Spleen (tissue), 11 donors: Measurements from ENCODE around the gene PTPRG. TPM values are rescaled to one million over a fixed set of nuclear protein-coding genes. Genes with fewer than 3 reads are reported as not detected.

ENCODE experiments used
- DNase-seq: peaks from one replicate; pipeline ENCODE4 v3.0.0-alpha.2; 2020
- H3K27ac ChIP-seq, 8 donors: fragments of 200-600 bp; sonication (generic) in 7 of 8; 1 replicate in 4 of 8; 2 replicates in 4 of 8; pipeline versions ENCODE4 v1.5.0 to v1.8.0; 2016 to 2021; ENCODE audit warnings: inconsistent platforms in 4 of 8, mild to moderate bottlenecking in 4 of 8, moderate library complexity in 1 of 8
- H3K27me3 ChIP-seq, 7 donors: fragments of 200-600 bp; sonication (generic) in 6 of 7; replicated peaks in 1 of 7; 1 replicate in 4 of 7; 2 replicates in 3 of 7; pipeline versions ENCODE4 v1.5.0 to v1.8.0; 2016 to 2021; ENCODE audit warnings: inconsistent platforms in 3 of 7, mild to moderate bottlenecking in 1 of 7
- H3K36me3 ChIP-seq, 6 donors: fragments of 200-600 bp; sonication (generic) in 5 of 6; 1 replicate in 4 of 6; 2 replicates in 2 of 6; pipeline versions ENCODE4 v1.5.0 to v1.8.0; 2016 to 2021; ENCODE audit warnings: inconsistent platforms in 2 of 6
- H3K4me1 ChIP-seq, 6 donors: fragments of 200-600 bp; sonication (generic) in 5 of 6; 1 replicate in 3 of 6; 2 replicates in 3 of 6; pipeline versions ENCODE4 v1.5.0 to v1.8.0; 2016 to 2021; ENCODE audit warnings: inconsistent platforms in 3 of 6
- H3K4me3 ChIP-seq, 8 donors: fragments of 200-600 bp; sonication (generic) in 7 of 8; 1 replicate in 4 of 8; 2 replicates in 4 of 8; pipeline versions ENCODE4 v1.5.0 to v1.8.0; 2016 to 2021; ENCODE audit warnings: inconsistent platforms in 4 of 8, mild to moderate bottlenecking in 4 of 8, moderate library complexity in 2 of 8
- H3K9me3 ChIP-seq, 8 donors: fragments of 200-600 bp; sonication (generic) in 7 of 8; 1 replicate in 4 of 8; 2 replicates in 4 of 8; pipeline versions ENCODE4 v1.5.0 to v1.8.0; 2016 to 2021; ENCODE audit warnings: inconsistent platforms in 4 of 8
- POLR2A ChIP-seq, 3 donors: fragments of 450-650 bp; IDR thresholded peaks; one replicate each; pipeline ENCODE4 v1.5.1; 2017; ENCODE audit warnings: antibody characterized with exemption in 3 of 3, mild to moderate bottlenecking in 1 of 3
- POLR2AphosphoS5 ChIP-seq, 3 donors: sonication (generic); formaldehyde crosslinking; IDR thresholded peaks; one replicate each; pipeline ENCODE4 v1.5.1; 2017; ENCODE audit warnings: antibody characterized with exemption in 3 of 3
- WGBS, 5 donors: extraction: QIAGEN DNeasy Blood & Tissue Kit in 3 of 5; methylation state at CpG; one replicate each; pipeline versions ENCODE4 v1.1.5 to v1.1.7; 2013 to 2018; 5-methylcytosine and 5-hydroxymethylcytosine counted together
- intact Hi-C: fragments of 100-400 bp; cut with DNase I; formaldehyde crosslinking; loops from one replicate; pipeline ENCODE4 v1.15.0; 2023; ENCODE audit warnings: low total_unique reads
- polyA plus RNA-seq, 3 donors: library from polyadenylated mRNA; stranded (reverse); fragments of 200-250 nt; gene quantifications; one replicate each; pipeline ENCODE4 v1.2.1, GENCODE V29; 2013
- total RNA-seq, 7 donors: library from RNA; depleted of rRNA in 3 of 7; stranded (reverse); fragments of >200 nt in 3 of 7; fragmentation: NEBNext Ultra II Directional in 4 of 7; extraction: Animal tissue kit (Norgen Biotek cat#: 25700) in 4 of 7; gene quantifications; one replicate each; pipeline versions ENCODE4 v1.1.0 to v1.2.1, GENCODE V29; 2016 to 2021
- TF ChIP-seq, protein P1 (sequence below), 11 experiments: fragments of 200-600 bp in 7 of 11; fragments of 450-650 bp in 4 of 11; sonication (generic) in 4 of 11; IDR thresholded peaks in 8 of 11; conservative IDR thresholded peaks in 3 of 11; 1 replicate in 7 of 11; 2 replicates in 4 of 11; pipeline versions ENCODE4 v1.4.0 to v1.8.0; 2016 to 2021; ENCODE audit warnings: antibody characterized with exemption in 11 of 11, inconsistent platforms in 4 of 11, mild to moderate bottlenecking in 1 of 11
- donor health status: healthy with polysubstance abuse.
- donor health status: DM: no; HTN: no; CAD: no; lungs with moderate emphysema.
- donor health status: DM: no; HTN: no; CAD: no.
- donor health status: Bipolar disorder and iron deficiency.
- donor health status: healthy.
- donor health status: DM: no; HTN: no; CAD: no.
- donor health status: DM: yes; HTN: yes; CAD: no.

Gene PTPRG
- total and polyA plus RNA-seq, 10 donors, result 0.89 to 77.0 (median 34.5) TPM

DNA sequence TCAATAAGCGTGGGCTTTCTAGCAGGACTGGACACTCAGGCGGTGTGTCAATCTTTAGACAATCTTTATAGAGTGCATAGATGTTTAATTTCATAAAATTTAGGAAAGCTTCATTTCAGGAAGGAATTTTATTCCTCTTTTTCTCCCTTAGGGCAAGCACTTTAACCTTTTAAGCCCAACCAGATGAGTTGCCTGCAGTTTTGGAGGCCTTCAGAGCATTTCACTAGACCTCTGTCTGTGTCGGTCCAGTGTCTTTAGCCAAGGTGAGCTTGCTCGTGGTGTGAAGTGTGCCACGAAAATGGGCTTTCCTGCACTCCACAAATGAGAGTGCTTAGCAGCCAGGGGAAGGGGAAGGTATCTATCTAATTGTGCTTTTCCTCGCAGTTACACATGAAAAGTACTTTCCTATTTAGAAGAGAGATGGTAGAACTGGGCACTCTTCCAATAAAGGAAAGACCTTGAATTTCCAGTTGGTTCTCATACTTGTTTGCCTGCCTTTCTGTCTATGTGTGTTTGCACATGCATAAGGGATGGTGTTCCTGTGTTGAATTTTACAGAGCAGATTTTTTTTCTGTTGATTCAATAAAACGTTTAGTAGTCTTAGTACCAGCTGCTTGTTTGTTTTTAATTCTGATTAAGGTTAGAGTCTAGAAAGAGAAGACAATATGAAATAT, 758.3 kb downstream of the PTPRG start:
- TF ChIP-seq POLR2AphosphoS5 (IDR thresholded peaks at IDR 0.05) (no peak), POLR2A (IDR thresholded peaks at IDR 0.05) (no peak)
- TF ChIP-seq, protein P1, sequence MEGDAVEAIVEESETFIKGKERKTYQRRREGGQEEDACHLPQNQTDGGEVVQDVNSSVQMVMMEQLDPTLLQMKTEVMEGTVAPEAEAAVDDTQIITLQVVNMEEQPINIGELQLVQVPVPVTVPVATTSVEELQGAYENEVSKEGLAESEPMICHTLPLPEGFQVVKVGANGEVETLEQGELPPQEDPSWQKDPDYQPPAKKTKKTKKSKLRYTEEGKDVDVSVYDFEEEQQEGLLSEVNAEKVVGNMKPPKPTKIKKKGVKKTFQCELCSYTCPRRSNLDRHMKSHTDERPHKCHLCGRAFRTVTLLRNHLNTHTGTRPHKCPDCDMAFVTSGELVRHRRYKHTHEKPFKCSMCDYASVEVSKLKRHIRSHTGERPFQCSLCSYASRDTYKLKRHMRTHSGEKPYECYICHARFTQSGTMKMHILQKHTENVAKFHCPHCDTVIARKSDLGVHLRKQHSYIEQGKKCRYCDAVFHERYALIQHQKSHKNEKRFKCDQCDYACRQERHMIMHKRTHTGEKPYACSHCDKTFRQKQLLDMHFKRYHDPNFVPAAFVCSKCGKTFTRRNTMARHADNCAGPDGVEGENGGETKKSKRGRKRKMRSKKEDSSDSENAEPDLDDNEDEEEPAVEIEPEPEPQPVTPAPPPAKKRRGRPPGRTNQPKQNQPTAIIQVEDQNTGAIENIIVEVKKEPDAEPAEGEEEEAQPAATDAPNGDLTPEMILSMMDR (IDR thresholded peaks at IDR 0.05 in 8 of 11, conservative IDR thresholded peaks at IDR 0.05 in 3 of 11), result no peak
- DNase-seq, result no peak
- Histone ChIP-seq H3K4me1 (peaks cover 0 to 15% (median 0%) of the 10 kb centered on the region in 6 donors), H3K27ac (peak overlapping the region in 2 of 8 donors; percentile 63 to 67), H3K4me3 (peak overlapping the region in 7 of 8 donors; percentile 38 to 67 (median 48)), H3K36me3 (peaks cover 0 to 8% (median 0%) of the 10 kb centered on the region in 6 donors), H3K9me3 (peaks cover 0 to 11% (median 2%) of the 10 kb centered on the region in 8 donors), H3K27me3 (peaks cover 0 to 16% (median 0%) of the 10 kb centered on the region in 7 donors)
- 62 to 73% (median 67%) methylated on average over 7 of the region's 7 CpGs for WGBS, 5 donors
- intact Hi-C loops, result no loop called here

DNA sequence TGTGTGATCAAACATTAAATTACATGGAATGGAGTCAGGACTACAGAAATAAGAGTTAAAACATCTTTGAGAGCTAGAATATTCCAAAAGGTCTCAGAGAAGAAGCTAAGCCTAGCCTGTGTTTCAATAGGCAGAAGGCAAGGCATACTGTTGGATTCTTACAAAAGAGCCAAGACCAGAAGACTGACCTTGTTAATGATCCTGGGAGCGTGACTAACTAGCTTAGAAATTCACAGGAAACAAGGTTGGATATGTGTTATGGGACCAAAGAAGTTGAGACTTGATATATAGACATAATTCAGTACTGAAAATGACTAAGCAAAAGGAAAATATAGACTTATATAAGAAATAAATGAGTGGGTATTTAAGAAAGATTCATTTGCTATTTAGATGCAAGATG, 761.9 kb downstream of the PTPRG start:
- Histone ChIP-seq H3K4me1 (peaks cover 0 to 14% (median 0%) of the 10 kb centered on the region in 6 donors), H3K27ac (no peak overlapping the region), H3K9me3 (peaks cover 0 to 11% (median 2%) of the 10 kb centered on the region in 8 donors), H3K27me3 (peaks cover 0 to 8% (median 0%) of the 10 kb centered on the region in 7 donors), H3K4me3 (no peak overlapping the region), H3K36me3 (peaks cover 0 to 8% (median 0%) of the 10 kb centered on the region in 6 donors)
- WGBS, 5 donors, result 84 to 98% (median 85%) methylated on average over 1 of the region's 1 CpG
- intact Hi-C loops, result no loop called here
- TF ChIP-seq POLR2AphosphoS5 (IDR thresholded peaks at IDR 0.05) (no peak), POLR2A (IDR thresholded peaks at IDR 0.05) (no peak)
- TF ChIP-seq, protein P1 (IDR thresholded peaks at IDR 0.05 in 8 of 11, conservative IDR thresholded peaks at IDR 0.05 in 3 of 11), result no peak
- DNase-seq, result no peak

DNA sequence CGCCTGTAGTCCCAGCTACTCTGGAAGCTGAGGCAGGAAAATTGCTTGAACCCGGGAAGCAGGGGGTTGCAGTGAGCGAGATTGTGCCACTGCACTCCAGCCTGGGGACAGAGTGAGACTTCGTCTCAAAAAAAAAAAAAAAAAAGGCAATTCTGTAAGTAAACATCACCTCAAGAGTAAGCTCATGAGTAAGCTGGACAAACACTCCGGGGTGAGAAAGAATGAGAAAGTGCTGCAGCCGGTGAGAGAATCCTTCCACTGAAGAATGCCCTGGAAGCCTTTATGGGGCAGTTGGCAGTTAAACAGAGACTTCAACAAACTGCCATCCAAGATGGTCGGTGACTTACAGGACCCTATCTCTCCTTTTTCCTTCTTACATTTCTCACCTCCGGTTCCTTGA, 764.5 kb downstream of the PTPRG start:
- H3K36me3 ChIP-seq, result peaks cover 0 to 8% (median 0%) of the 10 kb centered on the region in 6 donors
- no peaks in the 10 kb centered on the region for H3K27me3 ChIP-seq
- intact Hi-C loops, result no loop called here
- no peaks in the 10 kb centered on the region for H3K9me3 ChIP-seq
- no peak overlapping the region for H3K4me3 ChIP-seq
- DNase-seq, result no peak
- TF ChIP-seq POLR2A (IDR thresholded peaks at IDR 0.05) (no peak), POLR2AphosphoS5 (IDR thresholded peaks at IDR 0.05) (no peak)
- TF ChIP-seq, protein P1 (IDR thresholded peaks at IDR 0.05 in 8 of 11, conservative IDR thresholded peaks at IDR 0.05 in 3 of 11), result no peak
- 93 to 94% (median 94%) methylated on average over 8 of the region's 8 CpGs for WGBS, 5 donors
- H3K4me1 ChIP-seq, result no peaks in the 10 kb centered on the region
- H3K27ac ChIP-seq, result no peak overlapping the region

DNA sequence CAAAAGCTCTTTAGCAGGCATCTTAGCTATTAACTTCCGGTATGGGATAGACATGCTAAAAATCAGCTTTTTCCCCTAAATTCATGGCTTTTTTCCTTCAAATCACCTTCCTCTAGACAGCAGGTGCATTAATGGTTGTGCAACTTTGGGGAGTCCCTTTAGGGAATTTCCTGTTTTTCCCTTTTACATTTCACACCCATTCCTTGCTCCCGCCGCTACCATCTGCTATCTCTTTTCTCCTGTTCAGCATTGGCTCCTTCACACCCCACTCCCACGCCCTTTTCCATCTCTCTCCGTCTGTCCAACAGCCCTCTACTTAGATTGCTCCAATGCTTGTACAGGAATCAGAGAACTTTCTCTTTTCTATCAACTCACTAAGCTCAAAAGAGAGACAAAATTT, 768.6 kb downstream of the PTPRG start:
- intact Hi-C loops, result loop anchor here (10.0 kb wide), 1 partner anchor 225 kb away; no protein-coding TSS in a partner anchor

More for the DNA sequence above, 768.6 kb downstream of the PTPRG start:
- no peak for DNase-seq
- H3K36me3 ChIP-seq, result no peaks in the 10 kb centered on the region
- H3K27ac ChIP-seq, result no peak overlapping the region
- H3K4me1 ChIP-seq, result no peaks in the 10 kb centered on the region
- WGBS, 5 donors, result 83 to 93% (median 87%) methylated on average over 5 of the region's 5 CpGs
- no peaks in the 10 kb centered on the region for H3K9me3 ChIP-seq
- no peak overlapping the region for H3K4me3 ChIP-seq
- H3K27me3 ChIP-seq, result no peaks in the 10 kb centered on the region
- TF ChIP-seq POLR2AphosphoS5 (IDR thresholded peaks at IDR 0.05) (no peak), POLR2A (IDR thresholded peaks at IDR 0.05) (no peak)
- TF ChIP-seq, protein P1 (IDR thresholded peaks at IDR 0.05 in 8 of 11, conservative IDR thresholded peaks at IDR 0.05 in 3 of 11), result no peak
